Raji (cell line): ENCODE data around the gene TMEM225.

ENCODE experiments used
- POLR2A ChIP-seq: IDR thresholded peaks from 2 replicates; pipeline ENCODE4 v1.6.1; 2011; ENCODE audit warnings: low read depth, low read length, control low read depth; ENCODE audit not compliant: insufficient read depth

Gene TMEM225, protein sequence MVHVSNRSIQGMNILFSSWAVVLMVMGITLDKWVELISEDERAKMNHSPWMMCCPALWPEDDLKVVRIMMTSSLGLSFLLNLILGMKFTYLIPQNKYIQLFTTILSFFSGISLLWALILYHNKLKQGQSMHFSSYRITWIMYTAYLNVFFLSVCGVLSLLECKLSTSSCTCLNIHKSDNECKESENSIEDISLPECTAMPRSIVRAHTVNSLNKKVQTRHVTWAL

GRCh38 chr11:123885570-123885969, at the start of gene TMEM225:
TSS of gene TMEM225 (minus strand) at chr11:123885670. CDS start at chr11:123885425, 245 bp downstream.
- no peak for TF ChIP-seq POLR2A

- no peak for TF ChIP-seq POLR2A
Measured at GRCh38 chr11:123924027-123924426, 38.6 kb upstream of the TMEM225 start.

- no peak for TF ChIP-seq POLR2A
Measured at GRCh38 chr11:123920943-123921342, 35.5 kb upstream of the TMEM225 start.

- TF ChIP-seq POLR2A: no peak
Measured at GRCh38 chr11:123905826-123906225, 20.4 kb upstream of the TMEM225 start.

GRCh38 chr11:123904932-123905331, 19.5 kb upstream of the TMEM225 start:
- TF ChIP-seq POLR2A: no peak

- TF ChIP-seq POLR2A: no peak
Measured at GRCh38 chr11:123903932-123904331, 18.5 kb upstream of the TMEM225 start.

DNA sequence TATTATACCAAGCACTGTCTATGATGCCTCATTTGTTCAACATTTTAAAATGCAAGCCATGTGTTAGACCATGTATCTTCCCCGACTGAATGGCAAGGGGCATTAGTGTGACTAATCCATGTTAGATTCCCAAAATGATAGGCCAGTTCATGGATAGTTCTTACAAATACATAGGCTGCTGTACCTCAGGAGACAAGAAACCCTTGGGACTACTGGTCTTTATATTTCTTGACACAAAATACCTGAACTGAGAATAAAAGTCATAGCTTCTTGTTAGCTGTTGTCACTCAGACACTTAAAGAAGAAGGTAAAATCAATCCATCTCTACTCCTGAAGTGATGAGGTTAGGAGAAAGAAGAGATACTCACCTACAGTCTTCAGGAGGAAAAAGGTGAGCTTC, 16.4 kb upstream of the TMEM225 start, which contains the start of gene OR8D4:
Gene OR8D4 (plus strand): TSS at position 301 of the 400 bp plus-strand sequence. CDS start 4,265 bp downstream, outside the sequence.
- TF ChIP-seq POLR2A: no peak

- no peak for TF ChIP-seq POLR2A
Measured at GRCh38 chr11:123899792-123900191, 14.3 kb upstream of the TMEM225 start.

DNA sequence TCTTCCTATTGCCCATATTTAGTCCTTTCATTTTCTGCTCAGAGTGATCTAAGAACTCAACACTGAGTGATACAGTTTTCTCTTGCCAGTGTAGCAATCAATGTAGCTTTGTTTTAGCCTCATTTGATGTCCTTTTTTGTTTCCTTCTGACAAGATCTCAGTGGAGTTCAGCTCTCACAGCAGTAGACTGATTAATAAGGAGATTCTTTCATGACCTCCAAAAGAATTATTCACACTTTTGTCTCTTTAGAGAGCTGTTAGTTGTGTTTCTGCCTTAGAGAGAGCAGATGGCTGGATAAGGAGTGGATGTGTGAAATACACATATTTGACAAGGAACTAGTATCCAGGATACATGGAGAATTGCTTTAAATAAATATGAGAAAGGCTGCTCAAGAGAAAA, 6.6 kb upstream of the TMEM225 start:
- TF ChIP-seq POLR2A: no peak

- TF ChIP-seq POLR2A: no peak
Measured at GRCh38 chr11:123880912-123881311, 4.6 kb downstream of the TMEM225 start.

GRCh38 chr11:123859731-123860130, 25.7 kb downstream of the TMEM225 start:
- TF ChIP-seq POLR2A: no peak

- TF ChIP-seq POLR2A: no peak
Measured at GRCh38 chr11:123856444-123856843, 29.0 kb downstream of the TMEM225 start.

DNA sequence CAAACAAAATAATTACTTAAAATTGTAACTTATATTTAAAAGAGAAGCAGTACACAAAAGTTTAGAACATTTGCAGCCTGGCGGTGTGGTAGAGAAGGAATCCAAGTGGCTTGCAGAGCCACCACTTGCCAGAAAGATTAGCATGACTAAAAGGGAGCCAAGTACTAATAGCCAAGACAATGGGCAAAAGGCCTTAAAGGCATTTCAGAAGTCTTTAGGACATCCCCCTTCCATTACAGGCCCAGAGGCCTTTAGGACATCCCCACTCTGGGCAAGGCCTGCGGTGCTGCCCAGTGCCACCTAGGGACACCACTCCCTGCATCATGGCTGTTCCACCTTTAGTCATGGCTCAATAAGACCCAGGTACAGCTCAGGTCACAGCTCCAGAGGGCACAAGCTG, 32.4 kb downstream of the TMEM225 start:
- no peak for TF ChIP-seq POLR2A

DNA sequence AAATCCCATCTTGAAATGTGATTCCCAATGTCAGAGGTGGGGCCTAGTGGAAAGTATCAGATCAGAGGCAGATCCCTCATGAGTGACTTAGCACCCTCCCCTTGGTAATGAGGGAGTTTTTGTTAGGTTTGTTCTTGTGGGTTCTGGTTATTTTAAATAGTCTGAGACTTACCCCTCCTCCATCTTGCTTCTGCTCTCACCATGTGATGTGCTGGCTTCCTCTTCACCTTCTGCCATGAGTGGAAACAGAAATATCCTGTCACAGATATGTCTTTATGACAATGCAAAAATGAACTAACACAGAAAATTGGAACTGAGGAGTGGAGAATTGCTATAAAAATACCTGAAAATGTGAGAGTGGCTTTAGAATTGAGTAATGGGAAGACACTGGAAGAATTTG, 33.1 kb downstream of the TMEM225 start:
- no peak for TF ChIP-seq POLR2A

GRCh38 chr11:123851110-123851509, 34.4 kb downstream of the TMEM225 start:
- TF ChIP-seq POLR2A: no peak

- TF ChIP-seq POLR2A: no peak
Measured at GRCh38 chr11:123841174-123841573, 44.3 kb downstream of the TMEM225 start.

DNA sequence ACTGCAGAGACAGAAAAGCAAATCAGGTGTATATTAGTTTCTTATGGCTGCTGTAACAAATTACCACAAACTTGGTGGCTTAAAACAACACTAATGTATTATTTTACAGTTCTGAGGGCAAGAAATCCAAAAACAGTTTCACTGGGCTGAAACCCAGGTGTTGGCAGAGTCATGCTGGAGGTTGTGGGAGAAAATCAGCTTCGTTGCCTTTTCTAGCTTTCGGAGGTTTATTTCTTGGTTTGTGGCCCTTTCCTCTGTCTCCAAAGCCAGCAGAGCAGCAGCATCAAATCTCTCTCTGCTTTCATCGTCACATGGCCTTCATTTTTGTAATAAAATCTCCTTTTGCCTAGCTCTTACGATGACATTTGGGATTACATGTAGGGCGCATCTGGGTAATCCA, 46.3 kb downstream of the TMEM225 start:
- no peak for TF ChIP-seq POLR2A
